Measurements from ENCODE around the gene ZBTB16. TPM values are rescaled to one million over a fixed set of nuclear protein-coding genes. Genes with fewer than 3 reads are reported as not detected.
A peak's percentile ranks its signal among the peaks of the same experiment; 100 is the strongest.

Gene ZBTB16
- total and polyA plus RNA-seq, 4 donors, result 8.9 to 140 (median 34.5) TPM

DNA sequence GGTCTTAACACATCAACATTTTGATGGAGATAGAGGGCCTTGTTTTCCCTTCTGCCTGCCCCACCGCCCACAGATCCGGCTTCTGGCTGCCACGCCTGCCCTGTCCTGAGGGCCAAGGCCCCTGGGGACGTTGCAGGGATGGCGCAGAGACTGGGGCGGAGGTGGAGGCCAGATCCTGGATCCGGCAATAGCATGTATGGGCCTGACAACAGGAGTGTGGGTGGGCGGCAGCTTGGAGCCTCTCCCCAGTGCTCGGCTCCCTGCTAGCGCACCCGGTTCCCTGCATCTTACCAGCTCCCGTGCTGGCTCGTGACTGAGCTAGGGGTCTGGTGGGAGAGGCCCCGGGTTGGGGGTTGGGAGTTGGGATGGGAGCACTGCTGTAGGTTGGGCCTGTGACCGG lies 95.6 kb downstream of the ZBTB16 start:
- no peak for TF ChIP-seq NR2F2 (IDR thresholded peaks at IDR 0.05)
- TF ChIP-seq RXRA (IDR thresholded peaks at IDR 0.05), result no peak
- TF ChIP-seq, protein P1, sequence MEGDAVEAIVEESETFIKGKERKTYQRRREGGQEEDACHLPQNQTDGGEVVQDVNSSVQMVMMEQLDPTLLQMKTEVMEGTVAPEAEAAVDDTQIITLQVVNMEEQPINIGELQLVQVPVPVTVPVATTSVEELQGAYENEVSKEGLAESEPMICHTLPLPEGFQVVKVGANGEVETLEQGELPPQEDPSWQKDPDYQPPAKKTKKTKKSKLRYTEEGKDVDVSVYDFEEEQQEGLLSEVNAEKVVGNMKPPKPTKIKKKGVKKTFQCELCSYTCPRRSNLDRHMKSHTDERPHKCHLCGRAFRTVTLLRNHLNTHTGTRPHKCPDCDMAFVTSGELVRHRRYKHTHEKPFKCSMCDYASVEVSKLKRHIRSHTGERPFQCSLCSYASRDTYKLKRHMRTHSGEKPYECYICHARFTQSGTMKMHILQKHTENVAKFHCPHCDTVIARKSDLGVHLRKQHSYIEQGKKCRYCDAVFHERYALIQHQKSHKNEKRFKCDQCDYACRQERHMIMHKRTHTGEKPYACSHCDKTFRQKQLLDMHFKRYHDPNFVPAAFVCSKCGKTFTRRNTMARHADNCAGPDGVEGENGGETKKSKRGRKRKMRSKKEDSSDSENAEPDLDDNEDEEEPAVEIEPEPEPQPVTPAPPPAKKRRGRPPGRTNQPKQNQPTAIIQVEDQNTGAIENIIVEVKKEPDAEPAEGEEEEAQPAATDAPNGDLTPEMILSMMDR (IDR thresholded peaks at IDR 0.05; ENCODE audit: low read depth, low read length, missing input control), result no peak
- no peak for TF ChIP-seq TAF1 (conservative IDR thresholded peaks at IDR 0.05)
- no peak for TF ChIP-seq HNF4A (conservative IDR thresholded peaks at IDR 0.05)
- TF ChIP-seq, protein P2, sequence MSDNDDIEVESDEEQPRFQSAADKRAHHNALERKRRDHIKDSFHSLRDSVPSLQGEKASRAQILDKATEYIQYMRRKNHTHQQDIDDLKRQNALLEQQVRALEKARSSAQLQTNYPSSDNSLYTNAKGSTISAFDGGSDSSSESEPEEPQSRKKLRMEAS (IDR thresholded peaks at IDR 0.05), result no peak
- TF ChIP-seq, protein P3, sequence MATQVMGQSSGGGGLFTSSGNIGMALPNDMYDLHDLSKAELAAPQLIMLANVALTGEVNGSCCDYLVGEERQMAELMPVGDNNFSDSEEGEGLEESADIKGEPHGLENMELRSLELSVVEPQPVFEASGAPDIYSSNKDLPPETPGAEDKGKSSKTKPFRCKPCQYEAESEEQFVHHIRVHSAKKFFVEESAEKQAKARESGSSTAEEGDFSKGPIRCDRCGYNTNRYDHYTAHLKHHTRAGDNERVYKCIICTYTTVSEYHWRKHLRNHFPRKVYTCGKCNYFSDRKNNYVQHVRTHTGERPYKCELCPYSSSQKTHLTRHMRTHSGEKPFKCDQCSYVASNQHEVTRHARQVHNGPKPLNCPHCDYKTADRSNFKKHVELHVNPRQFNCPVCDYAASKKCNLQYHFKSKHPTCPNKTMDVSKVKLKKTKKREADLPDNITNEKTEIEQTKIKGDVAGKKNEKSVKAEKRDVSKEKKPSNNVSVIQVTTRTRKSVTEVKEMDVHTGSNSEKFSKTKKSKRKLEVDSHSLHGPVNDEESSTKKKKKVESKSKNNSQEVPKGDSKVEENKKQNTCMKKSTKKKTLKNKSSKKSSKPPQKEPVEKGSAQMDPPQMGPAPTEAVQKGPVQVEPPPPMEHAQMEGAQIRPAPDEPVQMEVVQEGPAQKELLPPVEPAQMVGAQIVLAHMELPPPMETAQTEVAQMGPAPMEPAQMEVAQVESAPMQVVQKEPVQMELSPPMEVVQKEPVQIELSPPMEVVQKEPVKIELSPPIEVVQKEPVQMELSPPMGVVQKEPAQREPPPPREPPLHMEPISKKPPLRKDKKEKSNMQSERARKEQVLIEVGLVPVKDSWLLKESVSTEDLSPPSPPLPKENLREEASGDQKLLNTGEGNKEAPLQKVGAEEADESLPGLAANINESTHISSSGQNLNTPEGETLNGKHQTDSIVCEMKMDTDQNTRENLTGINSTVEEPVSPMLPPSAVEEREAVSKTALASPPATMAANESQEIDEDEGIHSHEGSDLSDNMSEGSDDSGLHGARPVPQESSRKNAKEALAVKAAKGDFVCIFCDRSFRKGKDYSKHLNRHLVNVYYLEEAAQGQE (IDR thresholded peaks at IDR 0.05), result no peak
- no peak for TF ChIP-seq GABPA (IDR thresholded peaks at IDR 0.05 in 1 of 2, conservative IDR thresholded peaks at IDR 0.05 in 1 of 2)
- TF ChIP-seq YY1 (IDR thresholded peaks at IDR 0.05), result no peak
- TF ChIP-seq, protein P4, sequence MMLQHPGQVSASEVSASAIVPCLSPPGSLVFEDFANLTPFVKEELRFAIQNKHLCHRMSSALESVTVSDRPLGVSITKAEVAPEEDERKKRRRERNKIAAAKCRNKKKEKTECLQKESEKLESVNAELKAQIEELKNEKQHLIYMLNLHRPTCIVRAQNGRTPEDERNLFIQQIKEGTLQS (IDR thresholded peaks at IDR 0.05), result no peak
- TF ChIP-seq FOXA1 (IDR thresholded peaks at IDR 0.05), result no peak
- no peak for TF ChIP-seq FOXA2 (IDR thresholded peaks at IDR 0.05)
- TF ChIP-seq EGR1 (IDR thresholded peaks at IDR 0.05; ENCODE audit: low read depth in 2 of 2), result no peak
- TF ChIP-seq RAD21 (IDR thresholded peaks at IDR 0.05), result no peak
- TF ChIP-seq SP1 (IDR thresholded peaks at IDR 0.05), result no peak
- peaks cover 52 to 96% (median 75%) of the 10 kb centered on the region in 4 donors for H3K4me1 ChIP-seq (ENCODE audit: control insufficient read depth in 4 of 4, insufficient read depth in 4 of 4, low read length in 3 of 4)
- 86% methylated on average over 15 of the region's 15 CpGs for WGBS
- no peaks in the 10 kb centered on the region for H3K9me3 ChIP-seq (ENCODE audit: control insufficient read depth in 4 of 4, low read length in 3 of 4)
- peak overlapping the region; percentile 90 to 91 for H3K27ac ChIP-seq (ENCODE audit: low read depth in 1 of 2, low read length in 2 of 2)
- no peaks in the 10 kb centered on the region for H3K27me3 ChIP-seq (ENCODE audit: control insufficient read depth in 4 of 4, insufficient read depth in 4 of 4, low read length in 3 of 4)
- peaks cover 0 to 7% (median 4%) of the 10 kb centered on the region in 4 donors for H3K36me3 ChIP-seq (ENCODE audit: control insufficient read depth in 4 of 4, insufficient read depth in 3 of 4, low read depth in 1 of 4, low read length in 3 of 4)
- no peak overlapping the region for H3K4me3 ChIP-seq (ENCODE audit: low read depth in 1 of 3, low read length in 3 of 3)
- H3K9ac ChIP-seq (ENCODE audit: low read depth in 1 of 2, low read length in 2 of 2), result no peak overlapping the region
- no peak for DNase-seq (ENCODE audit: low spot score)

DNA sequence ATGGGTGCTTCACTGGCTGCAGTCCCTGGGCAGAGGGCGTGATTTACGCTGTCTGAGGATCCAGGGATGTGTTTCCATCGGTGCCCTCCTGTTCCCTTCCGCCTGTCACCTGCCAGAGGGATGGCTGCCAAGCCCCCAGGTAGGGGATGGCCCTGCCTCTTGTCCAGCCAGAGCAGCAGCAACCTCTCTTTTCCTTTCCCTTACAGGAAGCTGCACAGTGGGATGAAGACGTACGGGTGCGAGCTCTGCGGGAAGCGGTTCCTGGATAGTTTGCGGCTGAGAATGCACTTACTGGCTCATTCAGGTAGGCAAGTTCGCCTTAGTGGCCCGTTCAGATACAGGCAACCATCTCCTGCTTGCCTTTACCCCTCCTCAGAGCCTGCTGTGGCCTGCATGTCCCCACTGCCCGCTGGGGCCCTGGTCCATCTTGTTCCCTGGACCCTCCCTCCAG lies 96.6 kb downstream of the ZBTB16 start:
- TF ChIP-seq, protein P4 (IDR thresholded peaks at IDR 0.05), result no peak
- TF ChIP-seq, protein P3 (IDR thresholded peaks at IDR 0.05), result no peak
- TF ChIP-seq RXRA (IDR thresholded peaks at IDR 0.05) (no peak), NR2F2 (IDR thresholded peaks at IDR 0.05) (no peak), EGR1 (IDR thresholded peaks at IDR 0.05; ENCODE audit: low read depth in 2 of 2) (no peak), YY1 (IDR thresholded peaks at IDR 0.05) (no peak), FOXA1 (IDR thresholded peaks at IDR 0.05) (no peak), GABPA (IDR thresholded peaks at IDR 0.05 in 1 of 2, conservative IDR thresholded peaks at IDR 0.05 in 1 of 2) (no peak), TAF1 (conservative IDR thresholded peaks at IDR 0.05) (no peak), FOXA2 (IDR thresholded peaks at IDR 0.05) (no peak), RAD21 (IDR thresholded peaks at IDR 0.05) (no peak)
- TF ChIP-seq, protein P1 (IDR thresholded peaks at IDR 0.05; ENCODE audit: low read depth, low read length, missing input control), result no peak
- no peak for DNase-seq (ENCODE audit: low spot score)
- peaks cover 47 to 96% (median 76%) of the 10 kb centered on the region in 4 donors for H3K4me1 ChIP-seq (ENCODE audit: control insufficient read depth in 4 of 4, insufficient read depth in 4 of 4, low read length in 3 of 4)

More for the DNA sequence above, 96.6 kb downstream of the ZBTB16 start:
- H3K27ac ChIP-seq (ENCODE audit: low read depth in 1 of 2, low read length in 2 of 2), result peak overlapping the region; percentile 90 to 91
- peaks cover 0 to 7% (median 4%) of the 10 kb centered on the region in 4 donors for H3K36me3 ChIP-seq (ENCODE audit: control insufficient read depth in 4 of 4, insufficient read depth in 3 of 4, low read depth in 1 of 4, low read length in 3 of 4)
- 87% methylated on average over 13 of the region's 13 CpGs for WGBS
- H3K9ac ChIP-seq (ENCODE audit: low read depth in 1 of 2, low read length in 2 of 2), result no peak overlapping the region
- no peaks in the 10 kb centered on the region for H3K27me3 ChIP-seq (ENCODE audit: control insufficient read depth in 4 of 4, insufficient read depth in 4 of 4, low read length in 3 of 4)
- no peaks in the 10 kb centered on the region for H3K9me3 ChIP-seq (ENCODE audit: control insufficient read depth in 4 of 4, low read length in 3 of 4)
- H3K4me3 ChIP-seq (ENCODE audit: low read depth in 1 of 3, low read length in 3 of 3), result no peak overlapping the region

Data from liver (tissue), 9 donors.